SH-SY5Y (cell line): ENCODE data around the gene AP2A1.

Source experiments
- GATA2 ChIP-seq: IDR thresholded peaks from 2 replicates; pipeline ENCODE4 v1.6.1; 2011; ENCODE audit warnings: mild to moderate bottlenecking, low read depth, low read length
- GATA3 ChIP-seq: IDR thresholded peaks from 2 replicates; pipeline ENCODE4 v1.6.1; 2011; ENCODE audit warnings: low read depth, mild to moderate bottlenecking, low read length, moderate library complexity

DNA sequence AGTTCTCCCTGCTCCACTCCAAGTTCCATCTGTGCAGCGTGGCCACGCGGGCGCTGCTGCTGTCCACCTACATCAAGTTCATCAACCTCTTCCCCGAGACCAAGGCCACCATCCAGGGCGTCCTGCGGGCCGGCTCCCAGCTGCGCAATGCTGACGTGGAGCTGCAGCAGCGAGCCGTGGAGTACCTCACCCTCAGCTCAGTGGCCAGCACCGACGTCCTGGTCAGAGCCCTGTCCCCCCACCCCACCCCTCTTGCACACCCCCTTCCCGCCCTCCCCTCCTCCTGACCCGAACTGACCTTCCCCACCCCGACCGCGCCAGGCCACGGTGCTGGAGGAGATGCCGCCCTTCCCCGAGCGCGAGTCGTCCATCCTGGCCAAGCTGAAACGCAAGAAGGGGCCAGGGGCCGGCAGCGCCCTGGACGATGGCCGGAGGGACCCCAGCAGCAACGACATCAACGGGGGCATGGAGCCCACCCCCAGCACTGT, 34.6 kb downstream of the AP2A1 start:
- no peak for TF ChIP-seq GATA2
- TF ChIP-seq GATA3 = no peak
